ENCODE measurements around the gene CASKIN2. TPM values are rescaled to one million over a fixed set of nuclear protein-coding genes. Genes with fewer than 3 reads are reported as not detected.

Gene CASKIN2
- total RNA-seq, 6 experiments from 2014 or later = 9.0 to 26.0 (median 12.0) TPM

DNA sequence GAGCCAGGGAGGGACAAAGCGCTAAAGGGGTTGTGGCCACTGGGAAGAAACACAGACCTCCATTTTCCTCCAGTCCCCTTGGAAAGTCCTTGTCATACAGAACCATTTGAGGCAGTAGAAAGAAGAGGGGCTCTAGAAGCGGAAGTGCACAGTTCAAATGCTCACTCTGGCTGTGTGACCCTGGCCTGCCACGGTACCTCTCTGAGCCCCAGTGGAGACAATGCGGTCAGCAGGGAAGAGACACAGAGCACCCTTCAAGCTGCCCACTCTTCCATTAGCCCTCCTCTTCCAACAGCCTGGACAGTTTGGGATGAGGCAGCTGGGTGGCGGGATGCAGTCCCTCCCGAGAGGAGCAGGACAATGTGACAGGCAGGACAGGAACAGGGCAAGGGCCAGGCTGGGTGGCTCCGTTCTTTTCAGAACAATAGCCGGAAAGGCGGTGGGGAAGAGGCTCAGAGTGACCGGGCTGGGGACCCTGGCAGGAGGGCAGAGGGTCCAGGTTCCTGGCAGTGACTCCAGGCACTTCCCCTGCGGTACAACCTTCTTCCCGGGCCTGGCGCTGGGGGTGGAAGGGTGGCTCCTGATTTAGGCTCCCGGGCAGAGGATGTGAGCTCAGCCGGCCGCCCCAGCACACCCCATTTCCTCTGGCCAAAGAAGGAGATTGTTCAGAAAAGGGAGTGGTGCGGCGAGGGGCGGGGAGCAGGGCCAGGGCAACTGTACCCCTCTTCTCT lies 5.6 kb downstream of the CASKIN2 start:
- H3K4me1 ChIP-seq = peaks cover 0 to 28% (median 7%) of the 10 kb centered on the region in 4 donors
- no peaks in the 10 kb centered on the region for H3K36me3 ChIP-seq

DNA sequence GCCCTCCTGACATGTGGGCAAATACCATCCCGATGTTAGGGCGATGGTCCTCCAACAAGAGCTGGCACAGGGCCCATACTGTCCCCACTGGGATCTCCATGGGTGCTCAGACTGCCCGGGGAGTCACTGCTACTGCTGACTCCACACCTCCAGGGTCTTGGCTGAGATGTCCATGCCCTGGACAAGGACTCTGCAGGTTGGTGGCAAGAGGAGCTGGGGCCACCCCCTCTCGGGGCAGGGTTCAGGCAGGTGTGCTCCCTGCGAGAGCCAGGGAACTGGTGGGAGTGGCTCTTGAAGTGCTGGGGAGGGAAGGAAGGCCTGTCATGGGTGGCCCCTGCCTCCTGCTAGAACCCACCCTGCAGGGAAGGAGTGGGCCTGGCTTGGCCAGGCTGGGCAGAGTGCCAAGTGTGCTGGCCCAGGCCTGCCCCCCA lies 6.4 kb downstream of the CASKIN2 start:
- WGBS (ENCODE audit: insufficient coverage, low coverage, low lambda C conversion rate, missing lambda C conversion rate) = 67% methylated on average over 1 of the region's 5 CpGs
- H3K4me3 ChIP-seq = no peak overlapping the region
- TF ChIP-seq, protein P1, sequence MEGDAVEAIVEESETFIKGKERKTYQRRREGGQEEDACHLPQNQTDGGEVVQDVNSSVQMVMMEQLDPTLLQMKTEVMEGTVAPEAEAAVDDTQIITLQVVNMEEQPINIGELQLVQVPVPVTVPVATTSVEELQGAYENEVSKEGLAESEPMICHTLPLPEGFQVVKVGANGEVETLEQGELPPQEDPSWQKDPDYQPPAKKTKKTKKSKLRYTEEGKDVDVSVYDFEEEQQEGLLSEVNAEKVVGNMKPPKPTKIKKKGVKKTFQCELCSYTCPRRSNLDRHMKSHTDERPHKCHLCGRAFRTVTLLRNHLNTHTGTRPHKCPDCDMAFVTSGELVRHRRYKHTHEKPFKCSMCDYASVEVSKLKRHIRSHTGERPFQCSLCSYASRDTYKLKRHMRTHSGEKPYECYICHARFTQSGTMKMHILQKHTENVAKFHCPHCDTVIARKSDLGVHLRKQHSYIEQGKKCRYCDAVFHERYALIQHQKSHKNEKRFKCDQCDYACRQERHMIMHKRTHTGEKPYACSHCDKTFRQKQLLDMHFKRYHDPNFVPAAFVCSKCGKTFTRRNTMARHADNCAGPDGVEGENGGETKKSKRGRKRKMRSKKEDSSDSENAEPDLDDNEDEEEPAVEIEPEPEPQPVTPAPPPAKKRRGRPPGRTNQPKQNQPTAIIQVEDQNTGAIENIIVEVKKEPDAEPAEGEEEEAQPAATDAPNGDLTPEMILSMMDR (IDR thresholded peaks at IDR 0.05) = no peak
- TF ChIP-seq POLR2A (IDR thresholded peaks at IDR 0.05) = no peak
- H3K9me3 ChIP-seq = no peaks in the 10 kb centered on the region
- no peaks in the 10 kb centered on the region for H3K27me3 ChIP-seq
- no peak for ATAC-seq
- intact Hi-C loops (cut with DNase I) = loop anchor here in 1 of 2 donors (10.0 kb wide), 1 partner anchor 74 kb away; no protein-coding TSS in a partner anchor
- DNase-seq = peak; percentile 22 to 49 (median 49)
- peaks cover 0 to 34% (median 11%) of the 10 kb centered on the region in 4 donors for H3K4me1 ChIP-seq
- no peaks in the 10 kb centered on the region for H3K36me3 ChIP-seq
- H3K27ac ChIP-seq = peak overlapping the region in 2 of 3 donors; percentile 13 to 28

More for the DNA sequence above, 5.6 kb downstream of the CASKIN2 start:
- DNase-seq (peak; percentile 56 to 68 (median 65)), ATAC-seq (peak; percentile 17 to 58 (median 38))
- Histone ChIP-seq H3K4me3 (no peak overlapping the region), H3K27ac (peak overlapping the region in 1 of 3 donors; percentile 51), H3K9me3 (no peaks in the 10 kb centered on the region), H3K27me3 (no peaks in the 10 kb centered on the region)
- intact Hi-C loops (cut with DNase I) = loop anchor here in 1 of 2 donors (10.0 kb wide), 1 partner anchor 75 kb away; no protein-coding TSS in a partner anchor
- 85% methylated on average over 4 of the region's 19 CpGs for WGBS (ENCODE audit: insufficient coverage, low coverage, low lambda C conversion rate, missing lambda C conversion rate)
- TF ChIP-seq, protein P1 (IDR thresholded peaks at IDR 0.05) = no peak
- TF ChIP-seq POLR2A (IDR thresholded peaks at IDR 0.05) = no peak

DNA sequence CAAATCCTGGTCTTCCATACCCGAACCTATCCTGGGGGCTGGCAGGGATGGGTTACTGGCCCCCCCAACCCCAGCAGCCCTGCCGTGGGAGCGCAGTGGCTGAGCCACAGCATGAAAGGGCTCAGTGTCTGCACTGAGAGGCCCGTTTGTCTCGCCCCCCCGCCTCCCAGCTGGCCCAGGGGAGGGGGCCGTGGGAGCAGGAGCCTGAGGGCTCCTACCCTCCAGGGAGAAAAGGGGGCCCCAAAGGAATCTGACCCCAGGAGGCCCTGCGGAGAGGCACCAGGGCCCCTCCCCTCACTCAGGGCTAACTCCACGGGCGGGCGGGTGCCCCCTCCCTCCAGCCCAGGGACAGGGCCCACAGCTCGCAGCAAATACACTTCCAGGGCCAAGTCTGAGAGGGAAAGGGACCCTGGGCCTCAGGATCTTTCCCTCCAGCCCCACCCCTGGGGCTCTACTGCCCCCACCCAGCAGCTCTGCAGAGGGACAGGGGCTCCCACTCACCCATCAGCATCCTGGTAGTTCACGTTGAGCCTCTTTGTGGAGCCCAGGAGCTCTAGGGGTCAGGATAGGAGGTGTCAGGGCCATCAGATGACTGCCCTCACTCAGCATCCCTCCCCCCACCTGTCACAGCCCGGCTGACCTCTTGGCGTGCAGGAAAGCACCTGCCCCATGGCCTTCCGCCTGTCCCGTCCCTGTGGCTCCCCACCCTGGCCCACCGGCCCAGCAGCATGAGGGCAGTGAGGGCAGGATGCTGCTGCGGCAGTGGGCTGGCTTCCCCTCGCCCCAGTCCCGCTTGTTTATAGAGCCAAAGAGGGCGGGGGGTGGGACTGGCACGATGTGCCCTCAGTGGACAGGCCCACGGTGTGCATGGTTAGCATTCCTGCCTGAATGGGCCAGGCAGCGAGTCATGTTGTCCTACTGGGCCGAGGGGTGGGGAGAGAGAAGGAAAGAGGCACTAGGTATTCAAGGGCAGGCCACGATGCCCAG lies 7.3 kb downstream of the CASKIN2 start:
- Histone ChIP-seq H3K4me1 (peaks cover 0 to 31% (median 13%) of the 10 kb centered on the region in 4 donors), H3K4me3 (no peak overlapping the region), H3K9me3 (no peaks in the 10 kb centered on the region), H3K27me3 (no peaks in the 10 kb centered on the region), H3K36me3 (peaks cover 0 to 3% (median under 1%) of the 10 kb centered on the region in 4 donors), H3K27ac (no peak overlapping the region)
- intact Hi-C loops (cut with DNase I) = loop anchor here in 1 of 2 donors (10.0 kb wide), 1 partner anchor 73 kb away; no protein-coding TSS in a partner anchor
- DNase-seq (peak in 2 of 3 donors; percentile 44 to 46), ATAC-seq (no peak)
- TF ChIP-seq POLR2A (IDR thresholded peaks at IDR 0.05) = no peak
- TF ChIP-seq, protein P1 (IDR thresholded peaks at IDR 0.05) = no peak
- WGBS (ENCODE audit: insufficient coverage, low coverage, low lambda C conversion rate, missing lambda C conversion rate) = 53% methylated on average over 3 of the region's 27 CpGs

DNA sequence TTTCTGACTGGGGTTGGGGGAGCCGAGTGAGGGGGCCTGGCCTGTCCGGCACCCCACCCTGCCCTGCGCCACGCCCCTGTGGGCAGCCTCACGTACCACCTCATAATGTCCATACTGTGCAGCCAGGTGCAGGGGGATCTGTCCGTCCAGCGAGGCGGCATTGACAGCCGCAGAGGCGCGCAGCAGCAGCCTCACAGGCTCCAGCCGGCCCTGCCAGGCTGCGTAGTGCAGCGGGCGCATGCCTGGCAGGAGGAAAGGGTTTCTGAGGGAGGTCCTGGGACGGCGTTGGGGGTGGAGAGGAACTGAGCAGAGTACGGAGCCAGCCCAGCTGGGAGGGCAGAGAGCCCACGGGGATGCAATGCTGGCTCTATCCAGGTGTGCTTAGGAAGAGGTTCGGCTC lies 8.4 kb downstream of the CASKIN2 start:
- ATAC-seq = no peak
- TF ChIP-seq, protein P1 (IDR thresholded peaks at IDR 0.05) = no peak
- TF ChIP-seq POLR2A (IDR thresholded peaks at IDR 0.05) = no peak
- Histone ChIP-seq H3K4me1 (peaks cover 0 to 22% (median 10%) of the 10 kb centered on the region in 4 donors), H3K4me3 (no peak overlapping the region), H3K9me3 (no peaks in the 10 kb centered on the region), H3K36me3 (peaks cover 0 to 5% (median 2%) of the 10 kb centered on the region in 4 donors), H3K27me3 (no peaks in the 10 kb centered on the region), H3K27ac (no peak overlapping the region)
- DNase-seq = peak in 1 of 3 donors; percentile 42
- intact Hi-C loops (cut with DNase I) = loop anchor here in 1 of 2 donors (10.0 kb wide), 1 partner anchor 72 kb away; no protein-coding TSS in a partner anchor
- WGBS (ENCODE audit: insufficient coverage, low coverage, low lambda C conversion rate, missing lambda C conversion rate) = 100% methylated on average over 1 of the region's 20 CpGs
